ENCODE results near the gene DIP2B.

DIP2B gene

DNA sequence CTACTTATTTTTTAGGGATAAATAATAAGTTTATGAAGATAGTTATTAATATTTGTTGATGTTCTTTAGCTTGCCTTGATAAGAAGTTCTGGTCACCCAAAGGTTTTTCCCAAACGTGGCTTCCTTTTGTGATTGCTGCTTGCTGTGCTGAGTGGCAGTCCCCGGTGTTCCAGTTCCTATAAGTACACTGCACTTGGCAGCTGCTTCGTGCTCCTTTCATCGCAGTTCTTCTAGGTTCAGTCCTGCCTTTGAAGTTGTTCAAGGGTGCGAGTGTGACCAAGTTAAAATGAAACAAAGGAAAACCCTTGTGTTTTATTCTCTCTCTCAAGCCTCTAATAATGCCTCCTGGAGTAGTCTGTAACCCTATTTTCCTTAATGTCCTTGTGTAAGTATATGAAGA is 130.6 kb downstream of the DIP2B start:
- in situ Hi-C loops (cut with MboI; ENCODE audit: low sequenced_read_pairs): loop anchor here (5.0 kb wide), 1 partner anchor 128 kb away; no protein-coding TSS in a partner anchor

DNA sequence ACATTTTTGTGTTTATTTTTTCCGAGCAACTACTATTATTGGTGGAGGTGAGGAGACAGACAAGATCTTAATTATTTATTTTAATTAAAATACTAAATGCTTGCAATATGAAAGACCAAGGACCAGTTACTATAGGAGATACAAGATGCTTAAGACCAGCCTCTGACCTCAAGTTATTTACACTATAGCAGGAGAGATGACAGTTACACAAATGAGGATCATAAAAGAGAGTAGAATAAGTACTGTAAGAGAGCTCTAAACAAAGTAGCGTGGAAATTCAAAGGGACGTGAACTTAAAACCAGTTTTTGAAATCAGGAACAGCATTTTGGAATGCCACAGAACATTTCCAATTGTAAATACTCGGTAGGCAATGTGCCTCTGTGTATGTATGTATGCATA is 131.1 kb downstream of the DIP2B start:
- in situ Hi-C loops (cut with MboI; ENCODE audit: low sequenced_read_pairs): loop anchor here (5.0 kb wide), 1 partner anchor 129 kb away; no protein-coding TSS in a partner anchor

- in situ Hi-C loops (cut with MboI; ENCODE audit: low sequenced_read_pairs): loop anchor here (5.0 kb wide), 1 partner anchor 129 kb away; no protein-coding TSS in a partner anchor
Observed at GRCh38 chr12:50636505-50636904, 131.7 kb downstream of the DIP2B start.

DNA sequence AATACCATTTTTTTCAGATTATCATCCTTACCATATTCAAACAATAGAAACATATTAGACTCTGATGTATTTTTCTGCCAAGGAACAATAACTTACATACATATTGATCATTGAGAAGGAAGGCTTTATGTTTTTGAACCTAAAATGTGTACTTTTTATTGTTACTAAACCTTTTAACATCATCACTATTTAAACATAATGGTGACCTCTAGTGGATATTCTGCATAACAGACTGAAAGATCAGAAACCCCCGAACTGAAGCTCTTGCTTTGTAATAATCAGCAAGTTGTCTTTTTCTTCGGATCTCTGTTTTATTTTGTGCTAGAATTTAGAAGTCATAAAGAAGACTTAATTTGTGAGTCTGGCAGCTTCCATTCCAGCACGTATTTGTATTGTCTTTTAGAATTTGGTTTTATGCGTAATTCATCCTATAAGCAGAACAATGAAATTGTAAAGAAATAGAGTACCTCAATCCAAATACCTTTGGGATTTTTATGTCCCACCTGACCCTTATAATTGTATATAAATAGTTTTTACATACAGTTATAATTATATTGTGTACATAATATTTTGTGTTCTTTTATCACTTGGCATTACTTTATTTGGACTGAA is 133.2 kb downstream of the DIP2B start:
- in situ Hi-C loops (cut with MboI; ENCODE audit: low sequenced_read_pairs): loop anchor here (5.0 kb wide), 1 partner anchor 131 kb away; no protein-coding TSS in a partner anchor

- in situ Hi-C loops (cut with MboI; ENCODE audit: low sequenced_read_pairs): loop anchor here (5.0 kb wide), 1 partner anchor 131 kb away; no protein-coding TSS in a partner anchor
Observed at GRCh38 chr12:50638482-50638880, 133.7 kb downstream of the DIP2B start.

DNA sequence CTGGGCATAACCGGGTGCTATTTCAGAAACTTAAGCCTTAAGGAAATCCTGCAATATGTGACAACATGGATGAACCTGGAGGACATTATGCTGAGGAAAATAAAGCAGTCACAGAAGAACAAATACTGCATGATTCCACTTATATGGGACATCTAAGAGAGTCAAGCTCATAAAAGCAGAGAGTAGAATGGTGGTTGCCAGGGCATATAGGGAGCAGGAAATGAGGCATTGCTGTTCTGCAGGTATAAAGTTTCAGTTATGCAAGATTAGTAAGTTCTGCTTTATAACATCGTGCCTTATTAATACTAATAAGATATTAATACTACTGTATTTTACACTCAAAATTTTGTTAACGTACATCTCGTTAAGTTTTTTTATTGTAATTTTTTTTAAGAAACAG is 134.9 kb downstream of the DIP2B start:
- in situ Hi-C loops (cut with MboI; ENCODE audit: low sequenced_read_pairs): loop anchor here (5.0 kb wide), 1 partner anchor 132 kb away; no protein-coding TSS in a partner anchor

- in situ Hi-C loops (cut with MboI; ENCODE audit: low sequenced_read_pairs): no loop called here
Observed at GRCh38 chr12:50640321-50640939, 135.6 kb downstream of the DIP2B start.

DNA sequence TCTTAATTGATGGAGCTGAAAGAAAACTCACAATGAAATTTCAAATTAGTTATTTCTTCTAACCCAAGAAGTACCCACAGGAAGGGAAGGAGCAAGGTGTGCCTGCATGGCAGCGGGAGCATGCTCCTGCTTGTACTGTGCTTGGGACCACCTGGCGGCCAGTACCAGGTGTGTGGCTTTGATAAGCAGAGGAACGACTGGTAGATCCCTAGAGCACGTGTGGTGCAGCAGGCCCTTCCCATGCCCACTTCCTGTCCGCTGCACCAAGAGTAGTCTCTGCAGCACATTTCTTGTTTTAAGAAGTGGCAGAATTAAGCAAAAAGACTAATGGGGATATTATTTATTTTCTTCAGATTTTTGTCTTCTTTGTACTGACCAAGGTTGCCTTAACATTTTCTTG is 136.8 kb downstream of the DIP2B start:
- in situ Hi-C loops (cut with MboI; ENCODE audit: low sequenced_read_pairs): no loop called here

- in situ Hi-C loops (cut with MboI; ENCODE audit: low sequenced_read_pairs): no loop called here
Observed at GRCh38 chr12:50642035-50642451, 137.3 kb downstream of the DIP2B start.

DNA sequence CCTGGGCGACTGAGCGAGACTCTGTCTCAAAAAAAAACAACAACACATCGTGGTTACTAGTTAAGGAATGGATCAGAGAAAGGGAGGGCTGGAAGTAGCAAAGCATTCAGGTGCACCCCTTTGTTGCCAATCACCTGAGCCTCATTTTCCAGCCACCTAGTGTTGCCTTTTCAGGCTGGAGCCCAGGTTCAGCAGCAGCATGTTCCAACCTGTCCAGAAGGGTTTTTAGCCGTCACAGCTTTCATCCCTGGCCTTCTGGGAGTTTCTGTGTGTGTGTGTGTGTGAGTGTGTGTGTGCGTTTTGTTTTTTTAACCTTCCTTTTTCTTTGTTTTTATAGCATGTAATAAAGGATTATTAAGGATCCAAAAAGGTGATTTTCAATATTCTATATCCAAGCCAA is 138.0 kb downstream of the DIP2B start:
- in situ Hi-C loops (cut with MboI; ENCODE audit: low sequenced_read_pairs): no loop called here

GRCh38 chr12:50647031-50647430 is 142.2 kb downstream of the DIP2B start:
- in situ Hi-C loops (cut with MboI; ENCODE audit: low sequenced_read_pairs): no loop called here

DNA sequence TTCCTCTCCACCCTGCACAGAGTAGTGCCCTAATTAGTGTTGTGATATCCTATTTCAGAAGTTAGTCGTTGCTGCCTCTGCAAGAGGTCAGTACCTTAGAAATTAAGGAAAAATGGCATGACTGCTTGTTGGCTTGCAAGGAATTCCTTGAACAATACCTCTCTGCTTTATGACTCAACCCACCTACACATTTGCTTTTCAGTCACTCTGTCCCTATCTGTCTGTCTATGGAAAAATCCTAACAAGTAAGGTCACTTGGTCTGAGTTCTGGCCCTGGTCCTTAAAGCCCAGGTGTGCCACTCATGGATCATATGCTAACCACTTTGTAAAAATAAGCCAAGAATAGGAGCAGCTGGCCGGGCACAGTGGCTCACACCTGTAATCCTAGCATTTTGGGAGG is 142.7 kb downstream of the DIP2B start:
- in situ Hi-C loops (cut with MboI; ENCODE audit: low sequenced_read_pairs): no loop called here

GRCh38 chr12:50650285-50650684 is 145.5 kb downstream of the DIP2B start:
- in situ Hi-C loops (cut with MboI; ENCODE audit: low sequenced_read_pairs): no loop called here

- in situ Hi-C loops (cut with MboI; ENCODE audit: low sequenced_read_pairs): no loop called here
Observed at GRCh38 chr12:50655374-50655921, 150.7 kb downstream of the DIP2B start.

DNA sequence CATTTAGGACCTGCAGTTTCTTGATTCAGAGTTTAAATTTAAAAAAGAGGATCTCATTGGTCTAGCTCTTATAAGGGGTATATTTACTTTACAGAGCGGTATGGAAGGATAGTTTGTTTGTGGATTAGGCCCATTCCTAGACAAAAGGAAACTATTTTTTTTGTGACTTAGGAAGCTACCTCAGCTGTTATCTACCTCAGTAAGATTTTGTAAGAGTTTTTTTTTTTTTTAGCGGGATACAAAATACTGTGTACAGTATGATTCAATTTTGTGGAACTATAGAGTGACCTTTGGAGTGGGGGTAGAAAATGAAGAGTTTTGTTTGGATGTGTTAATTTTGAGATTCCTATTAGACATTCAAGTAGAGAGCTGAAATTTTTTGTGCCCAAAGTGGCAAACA is 154.5 kb downstream of the DIP2B start:
- in situ Hi-C loops (cut with MboI; ENCODE audit: low sequenced_read_pairs): no loop called here

- in situ Hi-C loops (cut with MboI; ENCODE audit: low sequenced_read_pairs): no loop called here
Observed at GRCh38 chr12:50659690-50660424, 155.1 kb downstream of the DIP2B start.

- in situ Hi-C loops (cut with MboI; ENCODE audit: low sequenced_read_pairs): no loop called here
Observed at GRCh38 chr12:50660425-50660822, 155.6 kb downstream of the DIP2B start.

DNA sequence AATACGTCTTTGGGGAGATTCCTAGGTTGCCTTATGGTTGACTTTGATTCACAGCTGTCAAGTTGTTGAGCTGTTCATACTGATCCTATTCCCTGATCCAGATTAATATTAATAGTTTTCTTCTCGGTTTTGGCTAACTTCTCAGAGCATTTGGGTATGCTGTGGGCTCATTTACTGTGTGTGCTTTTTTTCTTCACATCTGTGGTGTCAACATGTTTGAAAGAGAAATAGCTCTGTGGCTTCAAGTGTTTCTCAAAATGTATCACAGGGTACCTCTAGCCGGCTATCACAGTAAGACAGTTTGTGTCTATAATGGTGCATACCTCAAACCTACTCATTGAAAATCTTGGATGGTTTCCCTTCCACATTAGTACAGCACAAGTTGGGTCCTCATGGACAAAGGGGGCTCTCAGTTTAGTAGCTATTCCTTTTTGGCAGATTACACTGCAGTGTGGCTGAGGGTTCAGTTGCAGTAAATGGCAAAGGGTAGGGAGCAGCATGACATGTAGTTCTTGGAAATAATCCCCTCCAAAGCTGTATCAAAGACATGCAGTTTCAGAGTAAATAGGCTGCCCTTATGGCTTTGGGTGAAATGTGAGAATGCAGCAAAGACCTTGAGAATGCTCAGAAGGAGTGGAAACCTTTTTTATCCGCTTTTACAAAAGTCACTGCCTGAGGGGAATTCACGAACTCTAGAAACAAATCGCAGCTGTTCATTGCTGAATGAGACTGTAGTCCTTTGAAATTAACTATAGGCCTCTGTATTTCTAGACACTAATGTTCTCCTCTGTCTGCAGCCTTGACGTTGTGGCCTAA is 156.7 kb downstream of the DIP2B start:
- in situ Hi-C loops (cut with MboI; ENCODE audit: low sequenced_read_pairs): no loop called here

DNA sequence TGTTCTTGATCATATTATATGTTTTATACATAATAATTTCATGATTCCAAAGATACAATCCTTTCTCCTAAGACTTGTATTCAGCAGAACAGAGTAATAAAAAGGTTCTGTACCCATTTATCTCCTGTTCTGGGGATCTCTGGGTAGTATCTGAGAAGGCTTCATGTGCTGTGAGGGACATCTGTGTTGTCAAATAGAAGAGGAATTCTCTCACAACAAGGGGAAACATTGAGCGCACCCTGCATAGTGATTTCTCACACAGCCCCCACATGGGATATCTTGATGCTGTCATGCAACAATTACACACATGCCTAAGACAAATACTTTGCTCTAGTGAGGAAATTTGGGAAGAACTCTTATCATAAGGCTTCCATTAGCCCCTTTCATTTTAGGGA is 157.3 kb downstream of the DIP2B start:
- in situ Hi-C loops (cut with MboI; ENCODE audit: low sequenced_read_pairs): no loop called here

DNA sequence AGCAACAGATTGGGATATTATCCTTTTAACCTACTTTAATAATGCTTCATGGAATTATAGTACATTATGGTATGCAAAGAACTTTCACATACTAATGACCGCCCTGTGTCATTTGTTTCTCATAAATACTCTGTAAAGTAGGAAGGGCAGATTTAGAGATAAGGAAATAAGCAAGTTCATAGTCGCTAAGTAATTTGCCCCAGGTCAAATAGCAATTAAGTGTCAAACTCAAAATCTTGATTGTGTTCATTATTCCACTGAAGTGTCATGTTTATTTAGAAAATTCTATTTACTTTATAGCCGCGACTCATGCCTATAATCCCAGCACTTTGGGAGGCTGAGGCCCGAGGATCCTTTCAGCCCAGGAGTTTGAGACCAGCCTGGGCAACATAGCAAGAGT is 160.4 kb downstream of the DIP2B start:
- in situ Hi-C loops (cut with MboI; ENCODE audit: low sequenced_read_pairs): no loop called here

DNA sequence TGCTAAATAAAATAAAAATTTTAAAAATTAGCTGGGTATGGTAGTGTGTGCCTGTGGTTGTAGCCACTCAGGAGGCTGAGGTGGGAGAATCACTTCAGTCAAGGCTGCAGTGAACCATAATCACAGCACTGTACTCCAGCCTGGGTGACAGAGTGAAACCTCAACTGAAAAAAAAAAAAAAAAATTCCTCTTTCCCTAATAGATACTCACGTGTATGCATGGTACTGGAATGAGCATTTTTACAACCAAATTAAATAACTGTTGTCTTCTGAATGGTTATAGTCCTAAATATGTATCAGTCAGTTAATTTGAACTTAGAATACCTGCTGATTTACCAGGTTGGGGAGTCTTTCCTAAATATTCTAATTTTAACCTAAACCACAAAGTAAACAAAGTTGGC is 160.8 kb downstream of the DIP2B start:
- in situ Hi-C loops (cut with MboI; ENCODE audit: low sequenced_read_pairs): no loop called here

All from HL-60/S4 (cell line).